HepG2 (cell line): Measurements from ENCODE around the gene CLP1. TPM values are rescaled to one million over a fixed set of nuclear protein-coding genes. Genes with fewer than 3 reads are reported as not detected.

Experiments
- HMGXB4 ChIP-seq, 2 experiments: sonication (generic) in 1 of 2; formaldehyde crosslinking in 1 of 2; IDR thresholded peaks; 2 replicates each; pipeline versions ENCODE4 v1.4.0 to v1.6.1; 2018 to 2020; ENCODE audit warnings: missing genetic modification reagents in 2 of 2, borderline replicate concordance in 1 of 2, low read depth in 1 of 2, mild to moderate bottlenecking in 1 of 2, missing biosample characterization in 1 of 2
- ISL2 ChIP-seq: sonication (generic); formaldehyde crosslinking; IDR thresholded peaks from 2 replicates; pipeline ENCODE4 v1.5.0; 2020; ENCODE audit warnings: missing genetic modification reagents
- KAT8 ChIP-seq: IDR thresholded peaks from 2 replicates; pipeline ENCODE4 v1.6.1; 2016; ENCODE audit warnings: missing genetic modification reagents, missing compliant biosample characterization
- MXD4 ChIP-seq: IDR thresholded peaks from 2 replicates; pipeline ENCODE4 v1.6.1; 2016; ENCODE audit warnings: mild to moderate bottlenecking, missing biosample characterization, missing genetic modification reagents
- MYC ChIP-seq: sonication (generic); formaldehyde crosslinking; IDR thresholded peaks from 2 replicates; pipeline ENCODE4 v1.9.0; 2021; ENCODE audit warnings: missing genetic modification reagents, borderline replicate concordance
- NFYB ChIP-seq: sonication (generic); formaldehyde crosslinking; IDR thresholded peaks from 2 replicates; pipeline ENCODE4 v1.4.0; 2020; ENCODE audit warnings: missing genetic modification reagents
- NFYC ChIP-seq: IDR thresholded peaks from 2 replicates; pipeline ENCODE4 v1.6.1; 2016; ENCODE audit warnings: missing genetic modification reagents, missing compliant biosample characterization
- PHF21A ChIP-seq: sonication (generic); formaldehyde crosslinking; IDR thresholded peaks from 2 replicates; pipeline ENCODE4 v1.5.0; 2020; ENCODE audit warnings: mild to moderate bottlenecking, missing genetic modification reagents
- POLR2AphosphoS5 ChIP-seq: IDR thresholded peaks from 2 replicates; pipeline ENCODE4 v1.6.1; 2012; ENCODE audit warnings: low read depth, low read length
- RBM39 ChIP-seq: fragments of 200-400 bp; formaldehyde crosslinking; IDR thresholded peaks from one replicate; pipeline ENCODE4 v1.6.1; 2018; ENCODE audit warnings: antibody characterized with exemption, mild to moderate bottlenecking, low read depth, low read length; ENCODE audit not compliant: poor library complexity, severe bottlenecking
- RFXANK ChIP-seq: IDR thresholded peaks from 2 replicates; pipeline ENCODE4 v1.6.1; 2016
- STAT6 ChIP-seq: sonication (generic); formaldehyde crosslinking; IDR thresholded peaks from 2 replicates; pipeline ENCODE4 v1.4.0; 2020; ENCODE audit warnings: missing genetic modification reagents, mild to moderate bottlenecking, borderline replicate concordance
- ZFP1 ChIP-seq: IDR thresholded peaks from 2 replicates; pipeline ENCODE4 v1.6.1; 2016
- ZGPAT ChIP-seq: IDR thresholded peaks from 2 replicates; pipeline ENCODE4 v1.6.1; 2016; ENCODE audit warnings: mild to moderate bottlenecking
- ZNF563 ChIP-seq: sonication (generic); formaldehyde crosslinking; IDR thresholded peaks from 2 replicates; pipeline ENCODE4 v1.8.0; 2022; ENCODE audit warnings: mild to moderate bottlenecking, moderate library complexity, missing genetic modification reagents
- ZNF652 ChIP-seq: IDR thresholded peaks from 2 replicates; pipeline ENCODE4 v1.6.1; 2016; ENCODE audit warnings: low read depth, borderline replicate concordance
- ZNF687 ChIP-seq: sonication (generic); formaldehyde crosslinking; IDR thresholded peaks from 2 replicates; pipeline ENCODE4 v1.5.1; 2020; ENCODE audit warnings: mild to moderate bottlenecking, missing genetic modification reagents, moderate library complexity
- ZNF766 ChIP-seq: sonication (generic); formaldehyde crosslinking; IDR thresholded peaks from 2 replicates; pipeline ENCODE4 v1.5.0; 2020; ENCODE audit warnings: missing genetic modification reagents, borderline replicate concordance
- ZSCAN22 ChIP-seq: sonication (generic); formaldehyde crosslinking; IDR thresholded peaks from 2 replicates; pipeline ENCODE4 v1.4.0; 2020; ENCODE audit warnings: mild to moderate bottlenecking, missing genetic modification reagents
- polyA plus RNA-seq, 8 experiments: library from polyadenylated mRNA; depleted of rRNA in 3 of 8; stranded (reverse) in 7 of 8; unstranded in 1 of 8; fragments of >200 nt; fragmentation: Illumina TruSeq in 4 of 8; extraction: Trizol in 4 of 8; gene quantifications; 2 replicates each; pipeline versions ENCODE4 v1.2.1 to v1.2.3, GENCODE V29; 2011 to 2016; ENCODE audit warnings: low read depth in 4 of 8, missing spikeins in 1 of 8, mixed read lengths in 1 of 8; ENCODE audit not compliant: insufficient read depth in 1 of 8
- total RNA-seq, 5 experiments: library from RNA; depleted of rRNA; stranded (reverse); fragments of >200 nt; fragmentation: Illumina TruSeq; extraction: Trizol; gene quantifications; 2 replicates each; pipeline ENCODE4 v1.2.3, GENCODE V29; 2016; ENCODE audit warnings: low read depth in 1 of 5

CLP1 gene
- total and polyA plus RNA-seq, 2 of the 13 experiments (the other 11 are each of a cell fraction or from before 2014, with no cell fraction given), result 14.6 to 24.8 TPM

GRCh38 chr11:57638005-57638781, 19.4 kb upstream of the CLP1 start (continued):
- no peak for TF ChIP-seq ZGPAT (CRISPR knock-in tag)
- no peak for TF ChIP-seq ISL2 (CRISPR knock-in tag)
- TF ChIP-seq MYC (CRISPR knock-in tag), result peak; percentile 20; the same call in 1 of the 2 replicates
- no peak for TF ChIP-seq ZFP1
- TF ChIP-seq ZNF766 (CRISPR knock-in tag), result no peak
- no peak for TF ChIP-seq STAT6
- TF ChIP-seq ZNF652 (CRISPR knock-in tag), result peak; percentile 49; the same call in 1 of the 2 replicates
- peak; percentile 71 for TF ChIP-seq NFYC (CRISPR knock-in tag)
- no peak for TF ChIP-seq KAT8 (CRISPR knock-in tag)
- TF ChIP-seq HMGXB4 (CRISPR knock-in tag; IDR thresholded peaks at IDR 0.05; ENCODE audit: borderline replicate concordance in 1 of 2, low read depth in 1 of 2), result peak in 1 of 2 experiments; percentile 33; a peak in 1 of 4 replicates
- TF ChIP-seq POLR2AphosphoS5, result peak; percentile 58
- TF ChIP-seq ZNF687 (CRISPR knock-in tag), result peak; percentile 32
- peak; percentile 74 for TF ChIP-seq NFYB (CRISPR knock-in tag)
- TF ChIP-seq MXD4 (CRISPR knock-in tag), result no peak
- TF ChIP-seq ZSCAN22, result no peak
- TF ChIP-seq RFXANK (CRISPR knock-in tag), result no peak
- peak; percentile 57 for TF ChIP-seq PHF21A
- TF ChIP-seq ZNF563 (CRISPR knock-in tag), result no peak
- no peak for TF ChIP-seq RBM39
